Mucosa of gallbladder (tissue), 1 donor: ENCODE measurements around the gene SPATA16. TPM values are rescaled to one million over a fixed set of nuclear protein-coding genes. Genes with fewer than 3 reads are reported as not detected.
"Not testable (repeated sequence)": the region's sequence is repeated elsewhere in the genome, so short reads cannot be mapped to it uniquely, and the experiment has no call there.

Experiments used
- DNase-seq: peaks from one replicate; pipeline ENCODE4 v3.0.0-alpha.2; 2020; ENCODE audit warnings: low spot score
- total RNA-seq: library from RNA; stranded (reverse); gene quantifications from one replicate; pipeline ENCODE4 v1.2.1, GENCODE V29; 2021
- donor health status: DM: no; HTN: no; CAD: no.

SPATA16 gene
- total RNA-seq, 1 donor from 2014 or later, result not detected

DNA sequence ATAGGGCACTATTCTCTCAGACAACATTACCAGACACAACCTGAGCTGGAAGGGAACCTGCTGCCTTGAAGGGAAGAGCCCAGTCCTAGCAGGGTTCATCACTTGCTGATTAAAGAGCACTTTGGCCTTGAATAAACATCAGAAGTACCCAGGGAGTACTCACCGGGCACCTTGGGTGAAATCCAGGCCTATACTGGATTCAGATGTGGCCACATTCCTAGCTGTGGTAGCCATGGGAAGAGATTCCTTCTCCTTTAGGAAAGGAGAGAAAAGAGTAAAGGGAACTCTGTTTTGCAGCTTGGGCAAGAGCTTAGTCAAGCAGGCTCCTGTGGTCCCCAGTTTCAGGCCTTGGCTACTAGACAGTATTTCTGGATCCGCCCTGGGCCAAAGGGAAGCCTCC is 195.0 kb downstream of the SPATA16 start:
- DNase-seq, result no peak

- no peak for DNase-seq
These were observed 201.3 kb downstream of the SPATA16 start for GRCh38 chr3:172939651-172940293.

DNA sequence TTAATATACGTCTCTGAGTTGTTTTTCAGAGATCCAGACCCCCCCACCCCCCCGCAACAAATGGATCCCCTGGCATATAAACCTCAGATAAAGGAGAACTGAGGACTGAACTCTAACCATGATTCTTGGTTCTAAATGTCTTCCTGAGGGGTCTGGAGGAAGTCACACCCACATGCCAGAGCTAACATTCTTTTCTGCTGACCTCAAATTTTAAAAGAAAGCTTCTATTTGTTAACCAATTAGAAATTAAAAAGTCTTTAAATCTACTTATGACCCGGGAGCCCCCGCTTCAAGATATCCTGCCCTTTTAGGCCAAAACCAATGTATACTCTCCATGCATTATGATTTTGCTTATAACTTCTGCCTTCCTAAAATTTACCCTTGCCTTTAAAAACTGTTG is 202.2 kb downstream of the SPATA16 start:
- DNase-seq, result no peak

GRCh38 chr3:172931746-172932285 is 209.2 kb downstream of the SPATA16 start:
- no peak for DNase-seq

GRCh38 chr3:172929451-172929850 is 211.6 kb downstream of the SPATA16 start:
- DNase-seq, result no peak

GRCh38 chr3:172924546-172924945 is 216.5 kb downstream of the SPATA16 start:
- no peak for DNase-seq

DNA sequence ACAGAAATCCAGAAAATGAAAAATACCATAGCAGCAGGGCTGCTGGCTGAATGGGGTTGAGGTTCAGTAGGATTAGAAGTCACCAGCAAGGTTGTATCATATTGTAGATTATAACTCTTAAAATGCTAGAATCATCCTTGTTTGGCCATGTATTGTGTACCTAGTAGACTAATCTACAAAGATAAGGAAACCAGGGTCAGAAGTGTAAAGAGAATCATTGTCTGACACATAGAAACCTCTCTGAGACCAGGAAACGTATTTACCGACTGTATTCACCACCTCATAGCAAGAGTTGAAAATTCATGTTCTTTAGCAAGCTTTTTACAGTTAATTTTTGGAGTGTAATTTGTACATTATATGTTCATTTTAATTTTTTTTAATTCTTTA is 221.7 kb downstream of the SPATA16 start:
- DNase-seq, result no peak

- no peak for DNase-seq
These were observed 222.3 kb downstream of the SPATA16 start for GRCh38 chr3:172918568-172919296.

GRCh38 chr3:172918165-172918564 is 222.9 kb downstream of the SPATA16 start:
- DNase-seq, result peak; percentile 37

DNA sequence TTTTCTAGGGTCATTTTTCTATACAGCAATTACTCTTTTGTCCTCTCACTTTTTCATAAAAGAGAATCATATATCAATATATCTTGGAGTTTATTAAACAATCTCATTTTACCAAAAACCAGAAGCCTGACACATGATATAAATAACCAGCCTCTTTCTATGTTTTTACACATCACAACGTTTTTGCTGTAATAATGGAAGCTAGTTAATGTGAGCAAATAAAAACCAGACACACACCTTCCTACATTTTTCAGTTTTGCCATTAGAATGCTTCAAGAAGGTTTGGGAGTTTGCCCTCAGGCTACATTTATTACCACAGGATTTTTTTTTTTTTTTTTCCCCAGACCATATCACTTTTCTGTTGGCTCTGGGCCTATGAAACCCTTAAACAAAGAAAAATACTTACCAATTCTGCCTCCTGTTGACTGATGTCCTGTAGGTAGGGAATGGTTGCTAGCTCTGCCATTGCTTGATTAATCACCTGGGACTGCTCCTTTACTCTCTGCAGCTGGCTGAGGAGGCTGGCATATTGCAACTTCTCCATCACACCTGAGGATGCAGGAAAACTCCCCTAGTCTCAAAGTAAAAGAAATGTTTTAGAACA is 225.0 kb downstream of the SPATA16 start:
- no peak for DNase-seq

GRCh38 chr3:172914854-172915253 is 226.2 kb downstream of the SPATA16 start:
- no peak for DNase-seq

DNA sequence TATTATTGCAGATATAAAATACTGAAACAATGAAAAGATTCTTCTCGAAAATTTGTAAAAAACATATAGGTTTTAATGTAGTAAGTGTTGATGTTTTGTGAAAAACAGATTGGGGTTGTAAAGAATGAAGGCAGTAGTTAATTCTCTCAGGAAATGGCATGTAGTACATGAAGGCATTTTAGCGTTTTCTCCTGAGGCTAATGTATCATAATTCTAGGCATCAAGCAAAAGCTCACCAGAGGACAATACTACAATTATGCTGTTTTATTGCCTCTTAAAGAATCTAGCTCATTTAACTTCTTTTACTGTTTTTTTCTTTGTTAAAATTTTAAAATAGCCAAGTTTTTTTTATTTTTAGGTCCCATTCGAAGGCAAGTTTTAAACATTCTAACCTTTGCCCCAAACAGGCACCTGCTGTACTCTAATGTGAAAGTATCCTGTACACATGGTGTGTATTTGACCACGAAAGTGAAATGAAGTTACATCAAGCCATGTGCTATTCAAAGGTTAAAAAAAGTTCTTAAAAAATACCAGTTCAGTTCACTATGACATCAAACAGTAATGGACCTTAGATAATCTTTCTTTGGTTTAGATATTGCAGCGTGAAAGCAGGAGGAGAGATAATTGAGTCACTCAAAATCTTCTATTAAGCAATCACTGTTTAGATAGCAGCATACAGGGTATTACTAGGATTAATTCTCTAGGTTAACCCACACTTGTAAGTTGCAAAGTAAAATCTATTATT is 227.0 kb downstream of the SPATA16 start:
- no peak for DNase-seq

DNA sequence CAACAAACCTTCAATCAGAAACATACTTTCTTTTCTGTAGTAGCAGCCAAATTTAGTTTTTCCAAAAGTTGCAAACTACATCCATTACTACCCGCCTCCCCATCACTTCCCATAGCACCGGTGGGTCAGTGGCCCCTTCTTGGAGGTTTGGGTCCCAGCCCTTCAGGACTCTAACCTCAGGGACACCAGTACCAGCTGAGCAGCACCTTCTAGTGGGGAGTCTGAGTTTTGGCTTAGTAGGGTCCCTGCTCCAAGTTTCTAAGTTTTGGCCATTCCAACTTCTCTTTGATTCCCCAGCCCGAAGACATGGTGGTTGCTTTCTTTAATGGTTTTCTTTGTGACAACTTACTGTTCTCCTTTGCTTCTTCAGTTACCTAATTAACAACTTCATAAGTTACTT is 229.9 kb downstream of the SPATA16 start:
- DNase-seq, result no peak

DNA sequence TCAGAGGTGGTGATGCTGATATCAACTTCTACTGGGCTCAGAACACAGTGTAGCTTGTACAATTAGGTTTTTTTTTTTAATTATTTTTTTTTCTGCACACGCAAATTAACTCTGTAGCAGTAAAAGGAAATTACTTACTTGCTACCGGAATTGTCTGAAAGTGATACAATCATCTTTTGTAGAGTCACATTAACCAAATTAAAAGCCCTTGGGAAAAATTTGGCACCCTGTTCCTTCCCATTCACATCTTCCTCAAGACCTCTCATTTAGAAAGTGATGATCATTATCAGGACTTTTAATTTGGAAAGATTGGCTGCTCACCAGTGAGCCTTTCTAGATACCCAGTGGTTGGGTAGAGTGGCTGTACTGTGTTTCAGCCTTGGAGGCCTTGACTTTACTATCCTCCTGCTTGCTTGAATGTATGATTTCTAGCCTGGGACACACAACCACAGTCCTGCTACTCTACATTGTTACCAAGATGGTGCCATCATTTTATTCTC is 232.2 kb downstream of the SPATA16 start:
- no peak for DNase-seq

GRCh38 chr3:172905451-172905850 is 235.6 kb downstream of the SPATA16 start:
- DNase-seq, result no peak

GRCh38 chr3:172904711-172905373 is 236.2 kb downstream of the SPATA16 start:
- DNase-seq, result no peak

DNA sequence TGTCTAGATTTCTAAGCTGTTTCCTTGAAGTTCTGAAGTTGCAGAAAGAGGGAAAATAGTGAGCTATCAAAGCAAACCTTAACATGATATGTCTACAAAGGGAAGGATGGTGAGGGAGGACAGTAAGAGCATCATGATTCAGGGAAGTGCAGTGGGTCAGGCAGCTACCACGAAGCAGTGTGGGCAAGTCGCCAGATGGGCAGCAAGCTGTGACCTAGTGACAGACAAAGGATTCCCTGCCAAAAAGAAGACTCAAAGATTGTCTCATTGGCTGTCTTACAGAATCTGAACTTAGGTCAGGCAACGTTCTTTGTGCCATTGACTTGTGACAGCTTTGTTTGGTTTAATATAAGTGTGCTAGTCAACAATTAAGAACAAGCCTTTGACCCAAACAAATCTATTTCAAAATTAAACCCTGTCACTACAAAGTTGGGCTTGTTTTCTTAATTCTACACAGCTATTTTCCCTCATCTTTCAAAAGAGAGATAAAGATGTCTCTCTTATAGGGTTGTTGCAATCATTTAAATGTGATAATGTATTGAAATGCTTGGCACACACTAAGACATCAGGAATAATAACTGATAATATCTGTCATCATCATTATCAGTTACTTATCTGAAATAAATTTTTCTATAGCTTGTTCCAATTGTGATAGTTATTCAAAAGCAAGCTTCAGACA is 237.3 kb downstream of the SPATA16 start:
- DNase-seq, result peak; percentile 13

DNA sequence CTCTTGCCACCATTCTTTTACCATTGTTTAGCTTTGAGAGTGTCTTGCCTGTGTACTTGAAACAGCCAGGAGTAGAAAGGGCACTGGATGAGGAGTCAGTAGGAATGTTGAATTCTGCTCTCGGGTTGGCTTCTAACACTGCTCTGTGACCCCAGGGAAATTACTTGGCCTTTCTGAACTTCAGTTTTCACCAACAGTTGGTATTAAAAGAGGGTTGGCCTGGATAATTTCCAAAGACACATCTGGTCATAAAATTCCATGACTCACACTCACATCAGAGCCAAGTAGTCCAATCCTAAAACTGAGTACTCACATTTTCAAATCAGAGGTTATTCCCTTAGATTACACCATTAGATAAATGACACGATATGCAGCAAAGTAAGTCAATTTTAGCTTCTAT is 248.9 kb downstream of the SPATA16 start:
- no peak for DNase-seq

DNA sequence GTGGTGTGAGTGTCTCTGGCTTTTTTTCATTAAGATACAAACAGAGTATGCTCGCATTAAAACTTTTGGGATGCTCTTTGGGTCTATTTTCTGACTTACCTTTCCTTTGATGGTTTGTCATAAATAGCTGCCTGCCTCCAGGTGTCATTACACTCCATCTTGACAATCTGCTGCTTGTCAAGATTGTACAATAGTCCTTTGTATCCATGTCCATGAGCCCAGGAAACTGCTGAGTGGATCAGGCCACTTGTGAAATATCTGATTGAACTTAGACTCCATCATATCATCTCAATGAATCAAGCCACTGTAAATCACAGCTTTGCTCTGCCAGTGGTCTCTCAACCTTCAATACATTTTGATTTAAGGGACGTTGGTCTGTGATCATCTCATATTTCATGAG is 255.3 kb downstream of the SPATA16 start:
- no peak for DNase-seq

- DNase-seq, result no peak
These were observed 258.5 kb downstream of the SPATA16 start for GRCh38 chr3:172882563-172882962.

GRCh38 chr3:172879381-172879780 is 261.7 kb downstream of the SPATA16 start:
- not testable (repeated sequence) for DNase-seq
